Breast epithelium (tissue), 3 donors: Measurements from ENCODE around the gene MT1F.

Experiments
- CTCF ChIP-seq, 3 donors: fragments of 450-650 bp; IDR thresholded peaks; one replicate each; pipeline ENCODE4 v1.5.1; 2016 to 2017; ENCODE audit warnings: antibody characterized with exemption in 3 of 3, mild to moderate bottlenecking in 3 of 3, moderate library complexity in 3 of 3
- POLR2A ChIP-seq: fragments of 450-650 bp; IDR thresholded peaks from one replicate; pipeline ENCODE4 v1.6.1; 2016; ENCODE audit warnings: antibody characterized with exemption, mild to moderate bottlenecking, moderate library complexity
- POLR2AphosphoS5 ChIP-seq, 3 donors: sonication (generic); formaldehyde crosslinking; IDR thresholded peaks; one replicate each; pipeline ENCODE4 v1.6.1; 2017; ENCODE audit warnings: antibody characterized with exemption in 3 of 3

- TF ChIP-seq CTCF (IDR thresholded peaks at IDR 0.05) (peak; percentile 50 to 74 (median 61)), POLR2A (no peak), POLR2AphosphoS5 (IDR thresholded peaks at IDR 0.05) (no peak)
These were observed 16.2 kb downstream of the MT1F start for GRCh38 chr16:56673921-56674320.
